ENCODE data around the gene PZP. TPM values are rescaled to one million over a fixed set of nuclear protein-coding genes. Genes with fewer than 3 reads are reported as not detected.
A peak's percentile ranks its signal among the peaks of the same experiment; 100 is the strongest.

Gene PZP
- total and polyA plus RNA-seq, 2 of the 13 experiments (the other 11 are each of a cell fraction or from before 2014, with no cell fraction given) = 0.07 to 0.89 TPM

- no peak for TF ChIP-seq CENPT (CRISPR knock-in tag; IDR thresholded peaks at IDR 0.05; ENCODE audit: low read depth)
- peak; percentile 76; the same call in 1 of the 2 replicates for TF ChIP-seq PRDM10 (CRISPR knock-in tag; IDR thresholded peaks at IDR 0.05; ENCODE audit: low read depth)
- no peak for TF ChIP-seq ZNF451 (CRISPR knock-in tag; IDR thresholded peaks at IDR 0.05)
- no peak for TF ChIP-seq RFX1 (IDR thresholded peaks at IDR 0.05)
- peak; percentile 95 for TF ChIP-seq MIXL1 (CRISPR knock-in tag; IDR thresholded peaks at IDR 0.05)
- no peak for TF ChIP-seq CENPBD1 (CRISPR knock-in tag; IDR thresholded peaks at IDR 0.05; ENCODE audit: borderline replicate concordance, low read depth)
- peak; percentile 70; the same call in 1 of the 2 replicates for TF ChIP-seq ZNF124 (CRISPR knock-in tag; IDR thresholded peaks at IDR 0.05)
- no peak for TF ChIP-seq POLR2G (IDR thresholded peaks at IDR 0.05; ENCODE audit: low read depth, low read length)
- no peak for TF ChIP-seq TSC22D2 (CRISPR knock-in tag; IDR thresholded peaks at IDR 0.05; ENCODE audit: borderline replicate concordance)
- no peak for TF ChIP-seq ZNF367 (CRISPR knock-in tag; IDR thresholded peaks at IDR 0.05; ENCODE audit: borderline replicate concordance)
- peak; percentile 84 for TF ChIP-seq HMG20B (CRISPR knock-in tag; conservative IDR thresholded peaks at IDR 0.05)
- TF ChIP-seq CEBPG (CRISPR knock-in tag; IDR thresholded peaks at IDR 0.05) = peak; percentile 84
- TF ChIP-seq ZIK1 (CRISPR knock-in tag; IDR thresholded peaks at IDR 0.05; ENCODE audit: borderline replicate concordance, low read depth) = no peak
- TF ChIP-seq SSRP1 (CRISPR knock-in tag; IDR thresholded peaks at IDR 0.05) = no peak
- no peak for TF ChIP-seq ZSCAN12 (CRISPR knock-in tag; IDR thresholded peaks at IDR 0.05)
- TF ChIP-seq CAMTA2 (CRISPR knock-in tag; IDR thresholded peaks at IDR 0.05; ENCODE audit: borderline replicate concordance) = no peak
- no peak for TF ChIP-seq ZNF530 (CRISPR knock-in tag; IDR thresholded peaks at IDR 0.05; ENCODE audit: low read depth)
- TF ChIP-seq FOSL2 (CRISPR knock-in tag; IDR thresholded peaks at IDR 0.05) = peak; percentile 76
- no peak for TF ChIP-seq NONO (IDR thresholded peaks at IDR 0.05)
- TF ChIP-seq NONO (CRISPR knock-in tag; conservative IDR thresholded peaks at IDR 0.05) = 0 out of 2 replicates have a peak, but pooled peaks have one; percentile 29
- TF ChIP-seq CCAR2 (optimal IDR thresholded peaks at IDR 0.05; ENCODE audit: low read depth, low read length) = no peak
- peak; percentile 88 for TF ChIP-seq DPF2 (CRISPR knock-in tag; IDR thresholded peaks at IDR 0.05; ENCODE audit: borderline replicate concordance, low read depth)
- no peak for TF ChIP-seq MAFK (conservative IDR thresholded peaks at IDR 0.05 in 1 of 2, IDR thresholded peaks at IDR 0.05 in 1 of 2; ENCODE audit: low read length in 2 of 2)
- TF ChIP-seq, protein P1, sequence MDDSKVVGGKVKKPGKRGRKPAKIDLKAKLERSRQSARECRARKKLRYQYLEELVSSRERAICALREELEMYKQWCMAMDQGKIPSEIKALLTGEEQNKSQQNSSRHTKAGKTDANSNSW (CRISPR knock-in tag; IDR thresholded peaks at IDR 0.05; ENCODE audit: borderline replicate concordance) = no peak
- TF ChIP-seq THAP7 (CRISPR knock-in tag; IDR thresholded peaks at IDR 0.05) = no peak
- TF ChIP-seq HNRNPH1 (optimal IDR thresholded peaks at IDR 0.05; ENCODE audit: low read depth, low read length) = no peak
Observed at GRCh38 chr12:9122091-9122609, 86.0 kb downstream of the PZP start (continued).
